Epithelial cell of proximal tubule (primary cell): Measurements from ENCODE around the gene DOCK8. TPM values are rescaled to one million over a fixed set of nuclear protein-coding genes. Genes with fewer than 3 reads are reported as not detected.

Experiments
- DNase-seq: peaks from one replicate; pipeline ENCODE4 v3.0.0-alpha.2; 2011; ENCODE audit warnings: low read depth
- H3K4me3 ChIP-seq: 2 replicates; pipeline ENCODE4 v1.5.1; 2011; ENCODE audit warnings: low read depth, mild to moderate bottlenecking, low read length
- total RNA-seq: library from RNA; depleted of rRNA; stranded (reverse); fragments of >200 nt; gene quantifications from 2 replicates; pipeline ENCODE4 v1.2.3, GENCODE V29; 2015
- TF ChIP-seq, protein P1 (sequence below): conservative IDR thresholded peaks from 2 replicates; pipeline ENCODE4 v1.5.1; 2012; ENCODE audit warnings: low read depth, mild to moderate bottlenecking, low read length

The DOCK8 gene
- total RNA-seq, 1 donor from 2014 or later = 0.92 TPM

DNA sequence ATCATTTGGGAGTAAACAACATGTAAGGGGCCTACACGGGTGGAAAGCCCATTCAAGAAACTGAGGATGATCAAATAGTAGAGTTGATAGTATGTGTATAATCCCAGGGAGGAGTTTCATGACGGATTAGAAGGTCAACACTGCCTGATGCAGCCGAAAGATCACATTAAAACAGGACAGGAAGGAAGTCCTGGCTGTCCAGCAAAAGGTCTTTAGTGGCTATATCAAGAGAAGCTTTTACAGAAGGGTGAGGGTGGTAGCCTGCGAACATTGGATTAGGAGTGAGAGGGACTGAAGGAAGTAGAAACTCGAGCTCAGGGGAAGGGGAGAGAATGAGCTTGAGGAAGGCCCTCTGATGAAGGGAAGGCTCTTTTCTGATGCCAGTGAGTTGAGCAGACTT, 36.0 kb downstream of the DOCK8 start:
- no peak overlapping the region for H3K4me3 ChIP-seq
- TF ChIP-seq, protein P1, sequence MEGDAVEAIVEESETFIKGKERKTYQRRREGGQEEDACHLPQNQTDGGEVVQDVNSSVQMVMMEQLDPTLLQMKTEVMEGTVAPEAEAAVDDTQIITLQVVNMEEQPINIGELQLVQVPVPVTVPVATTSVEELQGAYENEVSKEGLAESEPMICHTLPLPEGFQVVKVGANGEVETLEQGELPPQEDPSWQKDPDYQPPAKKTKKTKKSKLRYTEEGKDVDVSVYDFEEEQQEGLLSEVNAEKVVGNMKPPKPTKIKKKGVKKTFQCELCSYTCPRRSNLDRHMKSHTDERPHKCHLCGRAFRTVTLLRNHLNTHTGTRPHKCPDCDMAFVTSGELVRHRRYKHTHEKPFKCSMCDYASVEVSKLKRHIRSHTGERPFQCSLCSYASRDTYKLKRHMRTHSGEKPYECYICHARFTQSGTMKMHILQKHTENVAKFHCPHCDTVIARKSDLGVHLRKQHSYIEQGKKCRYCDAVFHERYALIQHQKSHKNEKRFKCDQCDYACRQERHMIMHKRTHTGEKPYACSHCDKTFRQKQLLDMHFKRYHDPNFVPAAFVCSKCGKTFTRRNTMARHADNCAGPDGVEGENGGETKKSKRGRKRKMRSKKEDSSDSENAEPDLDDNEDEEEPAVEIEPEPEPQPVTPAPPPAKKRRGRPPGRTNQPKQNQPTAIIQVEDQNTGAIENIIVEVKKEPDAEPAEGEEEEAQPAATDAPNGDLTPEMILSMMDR = no peak
- DNase-seq = no peak

DNA sequence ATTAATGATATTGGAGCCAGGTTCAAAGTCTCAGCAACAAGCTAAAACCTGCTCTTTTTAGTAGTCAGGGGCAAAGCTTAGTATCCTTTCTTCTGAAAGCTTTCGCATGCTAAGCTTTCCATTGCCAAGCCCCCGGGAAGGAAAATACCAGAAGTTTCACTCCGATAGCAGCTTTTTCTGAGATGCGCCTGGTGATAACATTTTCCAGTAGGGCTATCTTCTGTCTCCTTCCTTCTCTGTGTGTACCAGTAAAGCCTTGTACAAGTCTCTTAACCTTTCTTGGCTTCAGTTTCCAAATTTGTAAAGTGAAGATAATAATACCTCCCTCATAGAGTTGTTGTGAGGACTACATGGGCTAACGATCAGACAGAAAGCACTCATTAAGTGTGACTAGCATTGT, 36.7 kb downstream of the DOCK8 start:
- no peak for DNase-seq
- no peak overlapping the region for H3K4me3 ChIP-seq
- TF ChIP-seq, protein P1 = no peak

GRCh38 chr9:253539-253938, 38.9 kb downstream of the DOCK8 start:
- no peak overlapping the region for H3K4me3 ChIP-seq
- no peak for DNase-seq
- TF ChIP-seq, protein P1 = no peak

DNA sequence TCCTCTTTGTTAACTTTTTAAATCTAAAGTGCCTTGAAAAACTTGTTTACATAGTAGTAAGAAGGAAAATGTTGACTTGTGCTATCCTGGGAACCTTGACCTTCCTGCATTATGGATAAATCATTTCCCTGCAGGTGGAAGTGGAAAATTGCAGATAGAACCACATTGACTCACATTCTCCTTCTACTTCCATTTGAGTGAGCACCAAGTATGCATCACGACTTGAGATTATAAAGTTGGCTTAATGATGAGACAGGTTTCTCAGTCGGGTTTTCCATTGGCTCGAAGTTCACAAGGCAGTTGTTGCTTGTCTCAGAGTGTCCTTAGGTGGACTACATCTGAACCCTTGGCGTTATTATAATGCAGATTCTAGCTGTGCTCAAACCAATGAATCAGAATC, 39.9 kb downstream of the DOCK8 start:
- H3K4me3 ChIP-seq = no peak overlapping the region
- TF ChIP-seq, protein P1 = peak; percentile 24
- DNase-seq = peak; percentile 94

GRCh38 chr9:257957-258356, 43.3 kb downstream of the DOCK8 start:
- DNase-seq = no peak
- TF ChIP-seq, protein P1 = no peak
- no peak overlapping the region for H3K4me3 ChIP-seq

DNA sequence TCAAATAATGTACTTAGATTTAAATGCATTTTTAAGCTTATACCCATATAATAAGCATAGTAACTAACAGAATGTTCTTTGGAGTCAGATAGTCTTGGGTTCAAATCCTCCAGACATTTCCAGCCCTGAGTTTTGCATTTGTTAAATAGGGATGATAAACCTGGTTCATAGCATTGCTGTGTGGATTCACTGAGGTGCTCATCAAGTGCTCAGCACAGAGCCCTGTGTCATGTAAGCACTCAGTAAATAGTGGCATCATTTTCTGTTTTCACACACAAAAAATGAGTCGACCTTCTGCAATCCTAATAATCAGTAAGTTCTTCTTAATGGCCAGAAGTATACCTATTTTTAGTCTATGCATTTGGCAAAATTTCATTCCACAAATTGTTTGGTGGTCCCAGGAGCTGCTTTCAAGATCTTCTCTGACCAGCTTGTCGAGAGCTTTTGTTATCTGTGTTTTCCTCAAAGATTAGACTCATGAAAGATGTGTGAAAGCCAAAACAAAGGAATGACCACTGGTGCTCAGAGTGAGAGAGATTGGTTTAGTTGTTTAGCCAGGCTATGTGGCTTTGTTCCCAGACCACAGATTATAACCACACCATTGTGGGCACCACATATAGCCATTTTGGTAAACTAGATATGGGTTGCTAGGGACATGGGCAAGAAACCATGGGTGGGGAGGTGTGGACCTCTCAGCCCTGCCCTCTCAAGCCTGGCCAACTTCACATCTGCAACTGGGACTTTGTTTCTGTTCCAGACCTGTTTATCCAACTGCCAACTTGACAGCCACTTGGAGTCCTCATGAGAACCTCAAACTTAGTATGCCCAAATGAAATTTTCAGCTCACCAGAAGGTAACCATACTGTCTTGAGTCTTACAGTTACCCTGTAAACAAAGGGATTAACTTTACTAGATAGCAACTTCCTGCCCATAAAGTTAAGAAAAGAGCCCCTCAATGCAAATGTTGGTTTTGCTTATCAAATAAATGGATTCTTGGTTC, 45.0 kb downstream of the DOCK8 start:
- H3K4me3 ChIP-seq = no peak overlapping the region
- DNase-seq = no peak
- TF ChIP-seq, protein P1 = no peak
